Measurements from ENCODE around the gene CFAP54. TPM values are rescaled to one million over a fixed set of nuclear protein-coding genes. Genes with fewer than 3 reads are reported as not detected.
A peak's percentile ranks its signal among the peaks of the same experiment; 100 is the strongest.
"Not testable (repeated sequence)": the region's sequence is repeated elsewhere in the genome, so short reads cannot be mapped to it uniquely, and the experiment has no call there.

CFAP54 gene
- total RNA-seq, 1 experiment from 2014 or later = 0.16 TPM

DNA sequence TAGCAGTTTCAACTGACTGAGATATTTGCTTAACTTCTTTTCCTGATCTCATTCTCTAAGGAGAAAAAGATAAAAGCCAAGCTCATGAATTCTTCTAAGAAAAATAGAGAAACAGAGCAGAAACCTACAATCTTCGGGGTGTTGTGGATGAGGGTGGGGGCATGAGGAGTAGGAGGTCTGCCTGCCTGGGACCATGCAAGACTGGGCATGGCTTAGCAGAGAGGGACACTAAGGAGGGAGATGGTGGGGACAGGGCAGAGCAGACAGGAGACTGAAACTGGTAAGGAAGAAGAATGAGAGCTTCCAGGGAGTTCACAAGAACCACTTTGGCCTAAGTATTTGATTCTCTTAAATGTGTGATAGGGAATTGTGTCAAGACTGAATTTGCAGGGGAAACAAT is 188.0 kb downstream of the CFAP54 start:
- DNase-seq = no peak
- Histone ChIP-seq H3K4me3 (no peak overlapping the region), H3K27ac (no peak overlapping the region), H3K4me1 (no peaks in the 10 kb centered on the region), H3K36me3 (no peaks in the 10 kb centered on the region), H3K27me3 (no peaks in the 10 kb centered on the region), H3K9me3 (replicated peaks) (no peaks in the 10 kb centered on the region)

- Histone ChIP-seq H3K4me3 (no peak overlapping the region), H3K9me3 (replicated peaks) (no peaks in the 10 kb centered on the region), H3K27me3 (no peaks in the 10 kb centered on the region), H3K36me3 (no peaks in the 10 kb centered on the region), H3K27ac (no peak overlapping the region), H3K4me1 (no peaks in the 10 kb centered on the region)
- DNase-seq = no peak
Measured at GRCh38 chr12:96687719-96688118, 198.3 kb downstream of the CFAP54 start.

GRCh38 chr12:96698521-96698920 is 209.1 kb downstream of the CFAP54 start:
- Histone ChIP-seq H3K4me3 (no peak overlapping the region), H3K4me1 (no peaks in the 10 kb centered on the region), H3K9me3 (replicated peaks) (no peaks in the 10 kb centered on the region), H3K36me3 (no peaks in the 10 kb centered on the region), H3K27ac (no peak overlapping the region), H3K27me3 (no peaks in the 10 kb centered on the region)
- no peak for DNase-seq

GRCh38 chr12:96698965-96699364 is 209.6 kb downstream of the CFAP54 start:
- Histone ChIP-seq H3K27me3 (no peaks in the 10 kb centered on the region), H3K4me1 (no peaks in the 10 kb centered on the region), H3K4me3 (no peak overlapping the region), H3K27ac (no peak overlapping the region), H3K9me3 (replicated peaks) (no peaks in the 10 kb centered on the region), H3K36me3 (no peaks in the 10 kb centered on the region)
- no peak for DNase-seq

DNA sequence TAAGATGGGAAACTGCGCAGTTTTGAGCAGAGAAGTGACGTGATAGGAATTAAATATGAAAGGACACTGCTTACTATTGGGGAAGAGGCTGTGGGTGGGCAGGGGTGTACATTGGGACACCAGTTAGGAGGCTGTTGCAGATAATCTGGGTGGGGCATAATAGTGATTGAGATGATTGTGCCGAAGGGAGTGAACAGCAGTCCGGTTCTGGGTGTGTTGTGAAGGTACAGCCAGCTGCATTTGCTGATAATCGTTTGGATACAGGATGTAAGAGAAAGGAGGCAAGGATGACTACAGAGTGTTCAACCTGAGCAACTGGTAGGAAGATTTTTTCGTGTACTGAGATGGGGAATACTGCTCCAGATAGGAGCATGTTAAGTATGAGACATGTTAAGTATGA is 212.5 kb downstream of the CFAP54 start:
- H3K27me3 ChIP-seq = no peaks in the 10 kb centered on the region
- H3K4me3 ChIP-seq = no peak overlapping the region
- DNase-seq = no peak
- H3K36me3 ChIP-seq = no peaks in the 10 kb centered on the region
- no peaks in the 10 kb centered on the region for H3K9me3 ChIP-seq (replicated peaks)
- no peak overlapping the region for H3K27ac ChIP-seq
- H3K4me1 ChIP-seq = no peaks in the 10 kb centered on the region

- H3K27ac ChIP-seq = no peak overlapping the region
- no peaks in the 10 kb centered on the region for H3K9me3 ChIP-seq (replicated peaks)
- no peaks in the 10 kb centered on the region for H3K27me3 ChIP-seq
- H3K36me3 ChIP-seq = no peaks in the 10 kb centered on the region
- no peak for DNase-seq
- H3K4me3 ChIP-seq = no peak overlapping the region
- no peaks in the 10 kb centered on the region for H3K4me1 ChIP-seq
Measured at GRCh38 chr12:96710127-96710745, 220.9 kb downstream of the CFAP54 start.

GRCh38 chr12:96711364-96711763 is 222.0 kb downstream of the CFAP54 start:
- no peaks in the 10 kb centered on the region for H3K27me3 ChIP-seq
- no peaks in the 10 kb centered on the region for H3K4me1 ChIP-seq
- no peak overlapping the region for H3K4me3 ChIP-seq
- no peaks in the 10 kb centered on the region for H3K9me3 ChIP-seq (replicated peaks)
- DNase-seq = no peak
- H3K27ac ChIP-seq = no peak overlapping the region
- H3K36me3 ChIP-seq = no peaks in the 10 kb centered on the region

- H3K27ac ChIP-seq = no peak overlapping the region
Measured at GRCh38 chr12:96714199-96714598, 224.8 kb downstream of the CFAP54 start.

DNA sequence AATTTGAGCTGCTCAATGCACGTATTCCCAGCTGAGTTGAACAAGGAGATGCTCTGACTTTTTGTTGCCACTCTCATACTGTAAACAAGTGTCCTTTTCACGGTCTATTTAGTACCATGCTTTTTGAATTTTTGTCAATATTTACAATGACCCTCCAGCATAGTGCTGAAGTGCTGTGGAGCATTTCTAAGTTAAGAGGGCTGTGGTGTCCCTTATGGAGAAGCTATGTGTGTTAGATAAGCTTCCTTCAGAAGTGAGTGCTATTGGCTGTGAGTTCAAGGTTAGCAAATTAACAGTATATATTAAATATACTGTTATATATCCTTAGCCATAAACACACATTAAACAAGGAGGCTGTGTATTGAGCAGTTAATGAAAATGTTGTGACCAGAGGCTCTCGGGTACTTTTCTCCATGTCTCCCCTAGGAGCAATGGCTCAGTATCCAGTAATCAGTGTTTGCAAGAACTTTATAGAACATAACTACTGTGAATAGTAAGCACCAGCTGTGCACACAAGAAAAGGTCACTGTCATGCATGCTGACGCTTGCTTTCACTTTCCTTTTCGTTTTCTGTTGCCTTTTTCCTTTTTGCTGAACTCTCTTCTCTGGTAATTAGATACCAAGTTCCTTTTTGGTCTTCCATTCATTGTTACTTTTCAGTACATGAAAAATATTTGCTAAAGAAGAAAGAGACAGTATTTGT is 230.4 kb downstream of the CFAP54 start:
- Histone ChIP-seq H3K9me3 (replicated peaks) (no peaks in the 10 kb centered on the region), H3K27ac (no peak overlapping the region), H3K36me3 (no peaks in the 10 kb centered on the region), H3K4me1 (no peaks in the 10 kb centered on the region), H3K27me3 (no peaks in the 10 kb centered on the region), H3K4me3 (peak overlapping the region; percentile 50)
- DNase-seq = peak in 1 of 2 experiments; percentile 4

More at GRCh38 chr12:96714199-96714598, 224.8 kb downstream of the CFAP54 start:
- no peak for DNase-seq
- Histone ChIP-seq H3K4me1 (no peaks in the 10 kb centered on the region), H3K4me3 (no peak overlapping the region), H3K36me3 (no peaks in the 10 kb centered on the region), H3K27me3 (no peaks in the 10 kb centered on the region), H3K9me3 (replicated peaks) (no peaks in the 10 kb centered on the region)

- Histone ChIP-seq H3K27ac (no peak overlapping the region), H3K4me1 (no peaks in the 10 kb centered on the region)
- DNase-seq = peak in 1 of 2 experiments; percentile 7
Measured at GRCh38 chr12:96720363-96720705, 231.0 kb downstream of the CFAP54 start.

GRCh38 chr12:96729466-96729865 is 240.1 kb downstream of the CFAP54 start:
- H3K27me3 ChIP-seq; H3K4me1 ChIP-seq; DNase-seq; H3K4me3 ChIP-seq; H3K27ac ChIP-seq; H3K9me3 ChIP-seq (replicated peaks); H3K36me3 ChIP-seq: not testable (repeated sequence)

More at GRCh38 chr12:96720363-96720705, 231.0 kb downstream of the CFAP54 start:
- Histone ChIP-seq H3K36me3 (no peaks in the 10 kb centered on the region), H3K9me3 (replicated peaks) (no peaks in the 10 kb centered on the region), H3K27me3 (no peaks in the 10 kb centered on the region), H3K4me3 (peak overlapping the region; percentile 50)

DNA sequence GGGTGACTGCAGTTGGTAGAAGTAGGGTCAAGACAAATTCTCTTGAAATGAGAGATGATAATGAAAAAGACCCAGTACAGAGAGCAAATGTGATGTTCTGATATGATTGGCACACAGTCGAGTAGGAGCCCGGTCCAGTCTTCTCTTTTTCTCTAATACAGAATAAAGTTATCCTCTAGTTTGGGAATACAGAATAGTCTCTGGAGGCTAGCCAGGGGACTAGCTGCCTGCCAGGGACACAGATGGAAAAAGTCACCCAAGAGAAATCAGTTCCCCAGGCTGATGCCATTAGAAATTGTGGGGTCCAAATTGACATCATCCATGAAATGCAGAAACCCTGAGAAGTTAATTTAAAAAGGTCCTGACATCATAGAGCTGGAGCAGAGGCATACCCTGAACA is 240.5 kb downstream of the CFAP54 start:
- Histone ChIP-seq H3K4me3 (no peak overlapping the region), H3K9me3 (replicated peaks) (no peaks in the 10 kb centered on the region), H3K27me3 (no peaks in the 10 kb centered on the region), H3K36me3 (no peaks in the 10 kb centered on the region), H3K27ac (no peak overlapping the region), H3K4me1 (no peaks in the 10 kb centered on the region)
- no peak for DNase-seq

- Histone ChIP-seq H3K36me3 (no peaks in the 10 kb centered on the region), H3K9me3 (replicated peaks) (no peaks in the 10 kb centered on the region), H3K27ac (no peak overlapping the region), H3K4me1 (no peaks in the 10 kb centered on the region), H3K4me3 (no peak overlapping the region), H3K27me3 (no peaks in the 10 kb centered on the region)
- DNase-seq = no peak
Measured at GRCh38 chr12:96743606-96744005, 254.2 kb downstream of the CFAP54 start.

- DNase-seq = no peak
- Histone ChIP-seq H3K27me3 (no peaks in the 10 kb centered on the region), H3K9me3 (replicated peaks) (no peaks in the 10 kb centered on the region), H3K4me3 (no peak overlapping the region), H3K4me1 (no peaks in the 10 kb centered on the region), H3K27ac (no peak overlapping the region), H3K36me3 (no peaks in the 10 kb centered on the region)
Measured at GRCh38 chr12:96749999-96750398, 260.6 kb downstream of the CFAP54 start.

- no peaks in the 10 kb centered on the region for H3K4me1 ChIP-seq
- no peak overlapping the region for H3K27ac ChIP-seq
- no peaks in the 10 kb centered on the region for H3K36me3 ChIP-seq
- no peak for DNase-seq
- no peaks in the 10 kb centered on the region for H3K9me3 ChIP-seq (replicated peaks)
- H3K27me3 ChIP-seq = no peaks in the 10 kb centered on the region
- H3K4me3 ChIP-seq = no peak overlapping the region
Measured at GRCh38 chr12:96751626-96752025, 262.2 kb downstream of the CFAP54 start.

DNA sequence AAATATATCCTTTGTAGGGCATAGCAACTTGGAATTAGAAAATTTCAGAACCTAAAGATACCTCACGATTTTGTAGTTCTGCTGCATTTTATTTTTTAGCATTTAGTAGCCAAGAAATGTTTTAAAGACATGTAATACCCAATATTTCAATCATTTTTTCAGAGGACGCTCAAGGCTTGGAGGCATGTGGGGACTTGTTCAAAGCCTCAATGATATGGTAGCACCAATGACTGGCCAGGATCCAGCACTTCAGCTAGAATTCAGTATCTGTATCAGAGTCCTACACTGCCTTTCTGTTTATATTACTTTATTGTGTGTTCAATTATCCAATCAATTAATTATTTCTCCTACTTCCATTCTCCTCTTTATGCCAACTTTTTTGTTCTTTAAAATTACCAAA is 262.8 kb downstream of the CFAP54 start:
- Histone ChIP-seq H3K27me3 (no peaks in the 10 kb centered on the region), H3K9me3 (replicated peaks) (no peaks in the 10 kb centered on the region), H3K36me3 (no peaks in the 10 kb centered on the region), H3K27ac (no peak overlapping the region), H3K4me1 (no peaks in the 10 kb centered on the region), H3K4me3 (no peak overlapping the region)
- no peak for DNase-seq
